B cell (primary cell): ENCODE results near the gene AOAH. TPM values are rescaled to one million over a fixed set of nuclear protein-coding genes. Genes with fewer than 3 reads are reported as not detected.

ENCODE experiments used
- ATAC-seq: fragments of 200-7000 bp; cut with Tn5 transposase; one replicate; pipeline ENCODE4 v1.10.0; 2021; ENCODE audit warnings: low read depth, mild to moderate bottlenecking, moderate number of reproducible peaks, moderate library complexity
- CTCF ChIA-PET: fragments of 350-600 bp; sonication (Branson Sonifier 250); formaldehyde crosslinking; loops from one replicate; lab custom pipeline; 2021; ENCODE audit warnings: antibody characterized with exemption, inconsistent platforms; lab: Charles Lee
- POLR2A ChIA-PET: fragments of 350-600 bp; sonication (Branson Sonifier 250); formaldehyde crosslinking; loops from one replicate; lab custom pipeline; 2021; ENCODE audit warnings: antibody characterized with exemption; lab: Charles Lee
- DNase-seq: peaks from one replicate; pipeline ENCODE4 v3.0.0; 2013
- H2AFZ ChIP-seq: 2 replicates; pipeline ENCODE4 v1.6.1; 2012; ENCODE audit warnings: mild to moderate bottlenecking, low read depth, low read length; ENCODE audit not compliant: insufficient read depth, poor library complexity, severe bottlenecking
- H3K27ac ChIP-seq, 2 donors: 1 replicate in 1 of 2; 2 replicates in 1 of 2; pipeline ENCODE4 v1.5.1; 2012 to 2013; ENCODE audit warnings: low read length in 2 of 2, mild to moderate bottlenecking in 2 of 2, moderate library complexity in 1 of 2
- H3K27me3 ChIP-seq, 4 experiments: fragments of 200-600 bp in 1 of 4; sonication (generic) in 1 of 4; replicated peaks in 1 of 4; 1 replicate in 2 of 4; 2 replicates in 2 of 4; pipeline versions ENCODE4 v1.6.1 to v1.7.0; 2013 to 2016; ENCODE audit warnings: low read length in 3 of 4, mild to moderate bottlenecking in 2 of 4, mixed read lengths in 1 of 4, moderate library complexity in 1 of 4; ENCODE audit not compliant: insufficient read depth in 4 of 4, control insufficient read depth in 3 of 4; ENCODE audit errors: control extremely low read depth in 1 of 4
- H3K36me3 ChIP-seq, 2 experiments: replicated peaks in 1 of 2; 1 replicate in 1 of 2; 2 replicates in 1 of 2; pipeline versions ENCODE4 v1.6.1 to v1.7.1; 2013; ENCODE audit warnings: low read length in 1 of 2; ENCODE audit not compliant: insufficient read depth in 2 of 2, control insufficient read depth in 1 of 2; ENCODE audit errors: control extremely low read depth in 1 of 2, extremely low read depth in 1 of 2
- H3K4me1 ChIP-seq, 2 donors: fragments of 200-600 bp in 1 of 2; sonication (generic) in 1 of 2; 1 replicate in 1 of 2; 2 replicates in 1 of 2; pipeline versions ENCODE4 v1.5.1 to v1.6.1; 2013 to 2017; ENCODE audit warnings: low read length in 2 of 2; ENCODE audit not compliant: control insufficient read depth in 2 of 2, insufficient read depth in 2 of 2
- H3K4me2 ChIP-seq: replicated peaks from 2 replicates; pipeline ENCODE3; 2012; ENCODE audit warnings: mild to moderate bottlenecking, low read depth, low read length; ENCODE audit not compliant: poor library complexity, severe bottlenecking
- H3K4me3 ChIP-seq, 5 experiments: fragments of 200-600 bp in 1 of 5; sonication (generic) in 1 of 5; 1 replicate in 3 of 5; 2 replicates in 2 of 5; pipeline versions ENCODE4 v1.5.1 to v1.7.0; 2011 to 2016; ENCODE audit warnings: low read length in 4 of 5, mild to moderate bottlenecking in 4 of 5, low read depth in 2 of 5, control low read depth in 1 of 5, moderate library complexity in 1 of 5; ENCODE audit not compliant: insufficient read depth in 1 of 5; ENCODE audit errors: control extremely low read depth in 1 of 5, extremely low read depth in 1 of 5
- H3K79me2 ChIP-seq: fragments of 200-600 bp; sonication (generic); one replicate; pipeline ENCODE4 v1.6.0; 2016; ENCODE audit warnings: low read length; ENCODE audit not compliant: control insufficient read depth, insufficient read depth
- H3K9ac ChIP-seq: fragments of 200-600 bp; sonication (generic); 2 replicates; pipeline ENCODE4 v1.6.1; 2017; ENCODE audit warnings: mild to moderate bottlenecking, low read length, moderate library complexity
- H3K9me3 ChIP-seq, 3 donors: one replicate each; pipeline versions ENCODE4 v1.6.1 to v1.7.1; 2013; ENCODE audit warnings: low read length in 2 of 3; ENCODE audit not compliant: control insufficient read depth in 2 of 3, insufficient read depth in 1 of 3; ENCODE audit errors: control extremely low read depth in 1 of 3
- H4K20me1 ChIP-seq: 2 replicates; pipeline ENCODE4 v1.6.0; 2012; ENCODE audit warnings: mild to moderate bottlenecking, low read length; ENCODE audit not compliant: insufficient read depth, control insufficient read depth, poor library complexity, severe bottlenecking
- H3K27ac Mint-ChIP-seq: one replicate; pipeline ENCODE4 v1.8.0; 2021; ENCODE audit warnings: mixed read lengths
- H3K27me3 Mint-ChIP-seq: one replicate; pipeline ENCODE4 v1.8.0; 2021; ENCODE audit warnings: mixed read lengths
- H3K4me1 Mint-ChIP-seq: one replicate; pipeline ENCODE4 v1.8.0; 2021; ENCODE audit warnings: mixed read lengths
- H3K4me3 Mint-ChIP-seq: one replicate; pipeline ENCODE4 v1.8.0; 2021; ENCODE audit warnings: mixed read lengths
- H3K9me3 Mint-ChIP-seq: one replicate; pipeline ENCODE4 v1.8.0; 2022; ENCODE audit warnings: mixed read lengths; ENCODE audit not compliant: insufficient read depth
- CTCF ChIP-seq: fragments of 200-600 bp; IDR thresholded peaks from one replicate; pipeline ENCODE4 v1.8.0; 2022; ENCODE audit warnings: antibody characterized with exemption, mild to moderate bottlenecking
- EZH2 ChIP-seq: IDR thresholded peaks from 2 replicates; pipeline ENCODE4 v1.6.1; 2012; ENCODE audit warnings: borderline replicate concordance, low read depth, mild to moderate bottlenecking, moderate library complexity, low read length; ENCODE audit not compliant: insufficient read depth, poor library complexity, severe bottlenecking
- WGBS: methylation state at CpG from one replicate; pipeline ENCODE4 v1.1.5; 2013; ENCODE audit warnings: missing lambda C conversion rate; ENCODE audit not compliant: insufficient coverage; 5-methylcytosine and 5-hydroxymethylcytosine counted together
- intact Hi-C: fragments of 100-400 bp; cut with micrococcal nuclease; formaldehyde crosslinking; loops from one replicate; pipeline ENCODE4 v1.10.0; 2022
- polyA plus RNA-seq: library from polyadenylated mRNA; depleted of rRNA; stranded (reverse); fragments of >200 nt; gene quantifications from 2 replicates; pipeline ENCODE4 v1.2.3, GENCODE V29; 2012
- total RNA-seq, 2 donors: library from RNA; stranded (reverse); fragments of 120-200 nt in 1 of 2; gene quantifications; 1 replicate in 1 of 2; 2 replicates in 1 of 2; pipeline versions ENCODE4 v1.2.3 to v1.2.4, GENCODE V29; 2013 to 2022

AOAH gene
- total and polyA plus RNA-seq, 2 donors (not counting 1 experiment from before 2014, with no cell fraction given), result 2.6 to 5.0 TPM

- no peaks in the 10 kb centered on the region for H3K36me3 ChIP-seq
- 100% methylated on average over 1 of the region's 5 CpGs for WGBS
- peaks cover 0 to 3% (median 0%) of the 10 kb centered on the region in 3 donors for H3K9me3 ChIP-seq
- H3K9me3 Mint-ChIP-seq, result no peaks in the 10 kb centered on the region
- no peak overlapping the region for H3K9ac ChIP-seq
- intact Hi-C loops, result no loop called here
- peaks cover 8% of the 10 kb centered on the region for H3K27me3 Mint-ChIP-seq
- no peak overlapping the region for H3K4me3 Mint-ChIP-seq
- no peak overlapping the region for H3K4me3 ChIP-seq
- ChIA-PET POLR2A (no interaction called here), CTCF (interaction anchor here (0.5 kb wide), 1 partner anchor 581 kb away, joined by 3 read pairs; no protein-coding TSS in a partner anchor)
- no peaks in the 10 kb centered on the region for H3K4me1 Mint-ChIP-seq
- H2AFZ ChIP-seq, result no peak overlapping the region
- DNase-seq (no peak), ATAC-seq (no peak)
- H3K27ac Mint-ChIP-seq, result no peak overlapping the region
- no peaks in the 10 kb centered on the region for H3K27me3 ChIP-seq
- no peaks in the 10 kb centered on the region for H3K4me1 ChIP-seq
- TF ChIP-seq EZH2 (no peak), CTCF (no peak)
- H3K4me2 ChIP-seq, result no peak overlapping the region
- no peaks in the 10 kb centered on the region for H3K79me2 ChIP-seq
- H4K20me1 ChIP-seq, result no peaks in the 10 kb centered on the region
- H3K27ac ChIP-seq, result no peak overlapping the region
Observed at GRCh38 chr7:36600869-36601530, 123.3 kb downstream of the AOAH start.

DNA sequence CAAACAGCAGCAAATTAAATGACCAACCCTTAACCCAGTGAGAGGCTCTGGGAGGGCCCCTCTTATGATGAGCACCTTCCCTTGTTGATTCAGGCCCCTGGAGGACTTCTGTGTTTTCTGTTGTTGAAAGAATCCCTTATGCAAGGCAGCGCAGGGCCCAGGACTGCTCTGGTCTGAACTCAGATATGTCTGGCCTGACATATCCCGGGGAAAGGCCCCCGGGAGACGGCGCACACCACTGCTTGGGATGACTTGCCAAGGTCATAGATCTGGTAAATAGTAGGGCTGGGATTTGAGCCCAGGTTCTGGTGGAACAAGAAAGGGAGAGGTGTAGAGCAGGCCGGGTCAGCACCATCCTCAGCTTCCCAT is 124.0 kb downstream of the AOAH start:
- Histone ChIP-seq H3K27me3 (no peaks in the 10 kb centered on the region), H3K36me3 (no peaks in the 10 kb centered on the region)
- WGBS, result 96% methylated on average over 5 of the region's 6 CpGs

More for the DNA sequence above, 124.0 kb downstream of the AOAH start:
- no peak for ATAC-seq
- intact Hi-C loops, result no loop called here
- no peak overlapping the region for H3K4me2 ChIP-seq
- H3K9ac ChIP-seq, result no peak overlapping the region
- H3K27ac Mint-ChIP-seq, result no peak overlapping the region
- TF ChIP-seq CTCF (no peak), EZH2 (no peak)
- H3K9me3 ChIP-seq, result peaks cover 0 to 3% (median 0%) of the 10 kb centered on the region in 3 donors
- H3K4me1 Mint-ChIP-seq, result no peaks in the 10 kb centered on the region
- ChIA-PET POLR2A (no interaction called here), CTCF (no interaction called here)
- H3K79me2 ChIP-seq, result no peaks in the 10 kb centered on the region
- H3K27me3 Mint-ChIP-seq, result peaks cover 8% of the 10 kb centered on the region
- H3K4me3 Mint-ChIP-seq, result no peak overlapping the region
- no peak overlapping the region for H3K4me3 ChIP-seq
- no peaks in the 10 kb centered on the region for H4K20me1 ChIP-seq
- H2AFZ ChIP-seq, result no peak overlapping the region
- no peaks in the 10 kb centered on the region for H3K9me3 Mint-ChIP-seq
- H3K4me1 ChIP-seq, result no peaks in the 10 kb centered on the region
- H3K27ac ChIP-seq, result no peak overlapping the region
- DNase-seq, result no peak
